Breast epithelium (tissue), 3 donors: Measurements from ENCODE around the gene PROZ.

Experiments
- CTCF ChIP-seq, 3 donors: fragments of 450-650 bp; IDR thresholded peaks; one replicate each; pipeline ENCODE4 v1.5.1; 2016 to 2017; ENCODE audit warnings: antibody characterized with exemption in 3 of 3, mild to moderate bottlenecking in 3 of 3, moderate library complexity in 3 of 3
- POLR2A ChIP-seq: fragments of 450-650 bp; IDR thresholded peaks from one replicate; pipeline ENCODE4 v1.6.1; 2016; ENCODE audit warnings: antibody characterized with exemption, mild to moderate bottlenecking, moderate library complexity

GRCh38 chr13:113155982-113156655, 2.3 kb upstream of the PROZ start:
- TF ChIP-seq CTCF (IDR thresholded peaks at IDR 0.05) = no peak
- TF ChIP-seq POLR2A = no peak
